ENCODE measurements around the gene ANGPTL2. TPM values are rescaled to one million over a fixed set of nuclear protein-coding genes. Genes with fewer than 3 reads are reported as not detected.

Gene ANGPTL2
- total RNA-seq, 1 experiment from 2014 or later: 0.20 TPM

- TF ChIP-seq REST (IDR thresholded peaks at IDR 0.05; ENCODE audit: low read depth): no peak
- TF ChIP-seq MAX (IDR thresholded peaks at IDR 0.05): no peak
- no peak for TF ChIP-seq RAD21 (IDR thresholded peaks at IDR 0.05; ENCODE audit: low read depth)
- no peak for TF ChIP-seq ELF1 (IDR thresholded peaks at IDR 0.05; ENCODE audit: borderline replicate concordance, low read depth)
These were observed 16.5 kb downstream of the ANGPTL2 start (continued) for GRCh38 chr9:127105805-127106465.

- H3K9me3 ChIP-seq (ENCODE audit: control insufficient read depth in 1 of 2, insufficient read depth in 1 of 2, low read depth in 1 of 2, low read length in 2 of 2): no peaks in the 10 kb centered on the region
- no peaks in the 10 kb centered on the region for H3K4me1 ChIP-seq (ENCODE audit: control insufficient read depth in 1 of 2, insufficient read depth in 2 of 2, low read length in 2 of 2)
- no peak overlapping the region for H3K4me2 ChIP-seq (ENCODE audit: low read length)
- BruUV-seq (replicated peaks): no TSS peak
- H3K27ac ChIP-seq (ENCODE audit: low read depth, low read length): no peak overlapping the region
- no peak for ATAC-seq
- POLR2A ChIA-PET: no interaction called here
- no peaks in the 10 kb centered on the region for H3K27me3 ChIP-seq (ENCODE audit: insufficient read depth, low read length)
- CTCF ChIA-PET: no interaction called here
- H3K4me3 ChIP-seq (replicated peaks in 1 of 2; ENCODE audit: low read depth in 1 of 2, low read length in 2 of 2): no peak overlapping the region
- no peak for DNase-seq (ENCODE audit: low read depth, low spot score)
- H3K79me2 ChIP-seq (ENCODE audit: insufficient read depth, low read length): no peaks in the 10 kb centered on the region
- RAD21 ChIA-PET (ENCODE audit: low non-redundant PET in 1 of 2, low total read pairs in 2 of 2, uncharacterized antibody in 2 of 2, unreplicated experiment in 2 of 2): no interaction called here
- H2AFZ ChIP-seq (ENCODE audit: low read depth, low read length, poor library complexity, severe bottlenecking): no peak overlapping the region
- H4K20me1 ChIP-seq (ENCODE audit: insufficient read depth): no peaks in the 10 kb centered on the region
- H3K9me2 ChIP-seq (ENCODE audit: insufficient read depth): no peaks in the 10 kb centered on the region
- H3K36me3 ChIP-seq (ENCODE audit: control insufficient read depth in 1 of 2, insufficient read depth in 2 of 2, low read length in 2 of 2): no peaks in the 10 kb centered on the region
- intact Hi-C loops (cut with micrococcal nuclease): no loop called here
- no peak overlapping the region for H3K9ac ChIP-seq (ENCODE audit: low read length)
- TF ChIP-seq POLR2AphosphoS5 (IDR thresholded peaks at IDR 0.05; ENCODE audit: low read depth, low read length) (no peak), REST (IDR thresholded peaks at IDR 0.05; ENCODE audit: low read depth) (no peak), FOSL1 (IDR thresholded peaks at IDR 0.05; ENCODE audit: low read depth) (no peak), JUND (IDR thresholded peaks at IDR 0.05) (no peak), ZBTB33 (IDR thresholded peaks at IDR 0.05; ENCODE audit: extremely low read depth, insufficient replicate concordance, low read length) (no peak), POLR2A (IDR thresholded peaks at IDR 0.05; ENCODE audit: borderline replicate concordance, extremely low read depth, insufficient read depth, insufficient read length) (no peak), CTCF (IDR thresholded peaks at IDR 0.05 in 2 of 3, conservative IDR thresholded peaks at IDR 0.05 in 1 of 3; ENCODE audit: borderline replicate concordance in 1 of 3, insufficient read depth in 1 of 3, low read depth in 2 of 3, low read length in 2 of 3) (no peak), RAD21 (IDR thresholded peaks at IDR 0.05; ENCODE audit: low read depth) (no peak)
These were observed 17.7 kb downstream of the ANGPTL2 start for GRCh38 chr9:127104581-127105311.

Measured in HCT116 (cell line).